ENCODE data around the gene DNA2.

The DNA2 gene

GRCh38 chr10:68402276-68402675 is 69.5 kb downstream of the DNA2 start:
- H3K4me3 ChIP-seq (ENCODE audit: low read length) = no peak overlapping the region
- H3K9ac ChIP-seq (ENCODE audit: low read length) = no peak overlapping the region
- no peaks in the 10 kb centered on the region for H3K27me3 ChIP-seq (ENCODE audit: control insufficient read depth, insufficient read depth, low read length)
- no peaks in the 10 kb centered on the region for H3K36me3 ChIP-seq (ENCODE audit: control insufficient read depth, insufficient read depth, low read length)
- H3K4me1 ChIP-seq (ENCODE audit: control insufficient read depth, insufficient read depth, low read length) = no peaks in the 10 kb centered on the region
- no peaks in the 10 kb centered on the region for H3K9me3 ChIP-seq (ENCODE audit: control insufficient read depth, low read length)

- Histone ChIP-seq H3K27me3 (ENCODE audit: control insufficient read depth, insufficient read depth, low read length) (no peaks in the 10 kb centered on the region), H3K9ac (ENCODE audit: low read length) (no peak overlapping the region), H3K36me3 (ENCODE audit: control insufficient read depth, insufficient read depth, low read length) (no peaks in the 10 kb centered on the region), H3K9me3 (ENCODE audit: control insufficient read depth, low read length) (no peaks in the 10 kb centered on the region), H3K4me3 (ENCODE audit: low read length) (no peak overlapping the region), H3K4me1 (ENCODE audit: control insufficient read depth, insufficient read depth, low read length) (no peaks in the 10 kb centered on the region)
Observed at GRCh38 chr10:68397005-68397404, 74.8 kb downstream of the DNA2 start.

- Histone ChIP-seq H3K4me1 (ENCODE audit: control insufficient read depth, insufficient read depth, low read length) (no peaks in the 10 kb centered on the region), H3K4me3 (ENCODE audit: low read length) (no peak overlapping the region), H3K27me3 (ENCODE audit: control insufficient read depth, insufficient read depth, low read length) (no peaks in the 10 kb centered on the region), H3K9ac (ENCODE audit: low read length) (no peak overlapping the region), H3K36me3 (ENCODE audit: control insufficient read depth, insufficient read depth, low read length) (no peaks in the 10 kb centered on the region), H3K9me3 (ENCODE audit: control insufficient read depth, low read length) (no peaks in the 10 kb centered on the region)
Observed at GRCh38 chr10:68385740-68386139, 86.0 kb downstream of the DNA2 start.

- no peak overlapping the region for H3K9ac ChIP-seq (ENCODE audit: low read length)
- H3K36me3 ChIP-seq (ENCODE audit: control insufficient read depth, insufficient read depth, low read length) = peaks cover 5% of the 10 kb centered on the region
- no peaks in the 10 kb centered on the region for H3K9me3 ChIP-seq (ENCODE audit: control insufficient read depth, low read length)
- H3K4me1 ChIP-seq (ENCODE audit: control insufficient read depth, insufficient read depth, low read length) = no peaks in the 10 kb centered on the region
- no peak overlapping the region for H3K4me3 ChIP-seq (ENCODE audit: low read length)
- no peaks in the 10 kb centered on the region for H3K27me3 ChIP-seq (ENCODE audit: control insufficient read depth, insufficient read depth, low read length)
Observed at GRCh38 chr10:68371604-68372003, 100.2 kb downstream of the DNA2 start.

GRCh38 chr10:68367121-68367520 is 104.7 kb downstream of the DNA2 start:
- Histone ChIP-seq H3K4me3 (ENCODE audit: low read length) (no peak overlapping the region), H3K4me1 (ENCODE audit: control insufficient read depth, insufficient read depth, low read length) (no peaks in the 10 kb centered on the region), H3K36me3 (ENCODE audit: control insufficient read depth, insufficient read depth, low read length) (no peaks in the 10 kb centered on the region), H3K9me3 (ENCODE audit: control insufficient read depth, low read length) (no peaks in the 10 kb centered on the region), H3K27me3 (ENCODE audit: control insufficient read depth, insufficient read depth, low read length) (no peaks in the 10 kb centered on the region), H3K9ac (ENCODE audit: low read length) (no peak overlapping the region)

- H3K27me3 ChIP-seq (ENCODE audit: control insufficient read depth, insufficient read depth, low read length) = no peaks in the 10 kb centered on the region
- H3K36me3 ChIP-seq (ENCODE audit: control insufficient read depth, insufficient read depth, low read length) = no peaks in the 10 kb centered on the region
- H3K4me3 ChIP-seq (ENCODE audit: low read length) = no peak overlapping the region
- H3K9ac ChIP-seq (ENCODE audit: low read length) = no peak overlapping the region
- no peaks in the 10 kb centered on the region for H3K4me1 ChIP-seq (ENCODE audit: control insufficient read depth, insufficient read depth, low read length)
- H3K9me3 ChIP-seq (ENCODE audit: control insufficient read depth, low read length) = no peaks in the 10 kb centered on the region
Observed at GRCh38 chr10:68366600-68366999, 105.2 kb downstream of the DNA2 start.

GRCh38 chr10:68365611-68366010 is 106.2 kb downstream of the DNA2 start:
- no peaks in the 10 kb centered on the region for H3K4me1 ChIP-seq (ENCODE audit: control insufficient read depth, insufficient read depth, low read length)
- no peaks in the 10 kb centered on the region for H3K27me3 ChIP-seq (ENCODE audit: control insufficient read depth, insufficient read depth, low read length)
- H3K9me3 ChIP-seq (ENCODE audit: control insufficient read depth, low read length) = no peaks in the 10 kb centered on the region
- no peaks in the 10 kb centered on the region for H3K36me3 ChIP-seq (ENCODE audit: control insufficient read depth, insufficient read depth, low read length)
- no peak overlapping the region for H3K9ac ChIP-seq (ENCODE audit: low read length)
- no peak overlapping the region for H3K4me3 ChIP-seq (ENCODE audit: low read length)

GRCh38 chr10:68364101-68364886 is 107.5 kb downstream of the DNA2 start:
- Histone ChIP-seq H3K9me3 (ENCODE audit: control insufficient read depth, low read length) (no peaks in the 10 kb centered on the region), H3K4me1 (ENCODE audit: control insufficient read depth, insufficient read depth, low read length) (no peaks in the 10 kb centered on the region), H3K4me3 (ENCODE audit: low read length) (no peak overlapping the region), H3K27me3 (ENCODE audit: control insufficient read depth, insufficient read depth, low read length) (no peaks in the 10 kb centered on the region), H3K36me3 (ENCODE audit: control insufficient read depth, insufficient read depth, low read length) (no peaks in the 10 kb centered on the region), H3K9ac (ENCODE audit: low read length) (no peak overlapping the region)
